Stimulated activated CD4-positive, alpha-beta T cell treated with anti-CD3 and anti-CD28 coated beads, Interleukin-2, amount 100 ng/mL, for 48 hours (primary cell): ENCODE measurements around the gene GLMN.
"Not testable (repeated sequence)": the region's sequence is repeated elsewhere in the genome, so short reads cannot be mapped to it uniquely, and the experiment has no call there.

Source experiments
- DNase-seq, 2 donors: peaks; one replicate each; pipeline ENCODE4 v3.0.0-alpha.2; 2020

Gene GLMN

DNA sequence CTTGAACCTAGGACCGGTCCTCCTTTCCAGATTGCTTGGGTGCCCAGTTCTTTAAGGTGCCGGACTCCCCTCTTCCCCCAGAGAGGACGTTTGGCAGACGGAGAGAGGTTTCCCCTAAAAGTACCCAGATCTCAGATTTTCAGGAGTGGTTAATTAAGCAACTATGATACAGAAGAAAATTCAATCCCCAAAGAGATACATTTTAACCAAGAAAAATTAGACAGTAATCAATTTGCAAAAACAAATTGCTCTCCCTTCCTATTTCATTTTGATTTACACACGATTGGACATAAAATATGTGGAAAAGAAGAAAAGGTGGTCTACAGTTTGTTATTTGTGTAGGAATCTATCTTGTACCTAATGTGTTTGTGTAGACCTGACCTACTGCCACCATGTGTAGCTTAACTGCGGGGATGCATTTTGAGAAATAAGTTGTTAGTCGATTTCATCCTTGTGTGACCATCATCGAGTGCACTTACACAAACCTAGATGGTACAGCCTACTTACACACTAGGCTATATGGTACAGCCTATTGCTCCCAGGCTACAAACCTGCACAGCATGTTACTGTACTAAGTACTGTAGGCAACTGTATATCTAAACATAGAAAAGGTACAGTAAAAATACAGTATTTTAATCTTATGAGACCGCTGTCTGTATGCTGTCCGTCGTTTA lies 827 bp upstream of the GLMN start:
- no peak for DNase-seq

DNA sequence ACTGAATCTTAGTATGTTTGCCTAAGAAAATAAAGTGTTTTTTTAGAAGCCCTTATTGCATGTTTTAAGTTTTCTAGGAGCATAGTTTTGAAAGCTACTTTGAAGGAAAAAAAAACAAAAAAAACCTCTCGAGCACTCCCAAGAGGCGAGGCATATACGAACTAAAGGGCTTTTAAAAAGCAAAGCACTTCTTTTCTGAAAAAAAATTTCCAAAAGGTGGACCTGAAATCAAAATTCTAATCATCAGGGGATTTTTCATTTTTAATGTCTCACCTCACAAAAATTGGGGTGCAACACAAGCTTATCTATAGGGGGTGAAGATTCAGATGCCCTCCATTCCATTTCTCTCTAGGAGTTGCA lies 594 bp downstream of the GLMN start:
- DNase-seq: no peak

DNA sequence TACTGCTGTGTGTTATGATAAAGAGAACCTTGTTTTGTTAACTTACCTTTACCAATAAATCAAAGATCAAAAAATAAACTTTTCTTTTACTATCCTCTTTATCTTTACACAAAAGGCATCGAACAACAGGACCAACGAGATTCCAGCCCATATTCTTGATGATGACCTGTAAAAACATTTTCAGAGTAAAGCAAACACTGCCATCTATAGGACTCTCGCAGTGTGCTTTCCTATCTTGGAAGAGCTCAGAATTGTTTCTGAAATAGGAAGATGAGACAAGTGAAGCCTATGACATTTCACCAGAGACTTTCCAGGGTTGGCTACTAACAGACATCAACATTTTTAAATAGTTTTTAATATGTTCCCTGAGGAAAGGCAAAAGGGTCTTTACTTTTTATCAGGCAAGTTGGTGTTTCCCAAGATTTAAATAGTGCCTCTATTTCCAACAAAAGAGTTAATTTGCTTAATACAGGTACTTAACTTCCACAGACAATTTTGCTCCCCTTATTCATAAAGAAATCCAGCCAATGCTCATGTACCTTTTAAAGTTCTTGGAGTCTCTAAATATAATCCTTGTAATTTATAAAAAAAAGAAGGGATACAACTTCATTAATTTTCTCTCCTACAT lies 7.3 kb downstream of the GLMN start:
- no peak for DNase-seq

DNA sequence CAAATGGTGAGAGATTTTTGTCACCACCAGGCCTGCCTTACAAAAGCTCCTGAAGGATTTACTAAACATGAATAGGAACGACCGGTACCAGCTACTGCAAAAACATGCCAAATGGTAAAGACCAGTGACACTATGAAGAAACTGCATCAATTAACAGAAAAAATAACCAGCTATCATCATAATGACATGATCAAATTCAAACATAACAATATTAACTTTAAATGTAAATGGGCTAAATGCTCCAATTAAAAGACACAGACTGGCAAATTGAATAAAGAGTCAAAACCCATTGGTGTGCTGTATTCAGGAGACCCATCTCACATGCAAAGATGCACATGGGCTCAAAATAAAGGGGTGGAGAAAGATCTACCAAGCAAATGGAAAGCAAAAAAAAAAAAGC lies 17.4 kb downstream of the GLMN start:
- not testable (repeated sequence) for DNase-seq

DNA sequence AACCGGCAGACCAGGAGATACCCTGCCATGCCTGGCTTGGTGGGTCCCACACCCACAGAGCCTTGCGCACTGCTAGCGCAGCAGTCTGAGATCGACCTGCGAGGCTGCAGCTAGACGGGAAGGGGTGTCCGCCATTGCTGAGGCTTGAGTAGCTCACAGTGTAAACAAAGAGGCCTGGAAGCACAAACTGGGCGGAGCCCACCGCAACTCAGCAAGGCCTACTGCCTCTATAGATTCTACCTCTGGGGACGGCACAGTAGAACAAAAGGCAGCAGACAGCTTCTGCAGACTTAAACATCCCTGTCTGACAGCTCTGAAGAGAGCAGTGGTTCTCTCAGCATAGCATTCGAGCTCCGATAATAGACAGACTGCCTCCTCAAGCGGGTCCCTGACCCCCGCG lies 19.0 kb downstream of the GLMN start:
- DNase-seq: not testable (repeated sequence)

DNA sequence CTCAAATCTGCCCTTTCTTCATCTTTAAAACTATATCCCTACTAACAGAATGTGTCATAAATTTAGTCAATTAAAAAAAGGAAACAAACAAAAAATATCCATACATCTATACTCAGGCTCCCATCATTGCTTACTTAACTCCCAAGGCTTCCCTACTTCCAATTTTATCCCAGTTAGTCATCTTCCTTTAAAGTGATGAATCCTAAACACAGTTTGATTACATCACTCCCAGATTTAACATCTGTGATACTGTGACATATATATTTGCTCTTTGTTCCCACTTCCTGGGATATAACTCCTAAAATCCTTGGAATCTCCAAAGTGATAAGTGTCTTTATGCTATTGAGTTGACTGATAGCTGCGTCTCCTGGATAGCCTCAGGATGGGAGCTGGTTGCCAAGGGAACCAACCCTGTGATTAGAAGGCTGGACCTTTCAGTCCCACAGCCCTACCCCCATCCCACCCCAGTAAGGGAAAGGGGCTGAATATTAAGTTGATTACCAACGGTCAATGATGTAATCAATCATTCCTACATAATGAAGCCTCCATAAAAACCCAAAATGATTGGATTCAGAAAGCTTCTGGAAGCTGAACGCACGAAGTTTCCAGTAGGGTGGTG lies 21.6 kb downstream of the GLMN start:
- DNase-seq: no peak

DNA sequence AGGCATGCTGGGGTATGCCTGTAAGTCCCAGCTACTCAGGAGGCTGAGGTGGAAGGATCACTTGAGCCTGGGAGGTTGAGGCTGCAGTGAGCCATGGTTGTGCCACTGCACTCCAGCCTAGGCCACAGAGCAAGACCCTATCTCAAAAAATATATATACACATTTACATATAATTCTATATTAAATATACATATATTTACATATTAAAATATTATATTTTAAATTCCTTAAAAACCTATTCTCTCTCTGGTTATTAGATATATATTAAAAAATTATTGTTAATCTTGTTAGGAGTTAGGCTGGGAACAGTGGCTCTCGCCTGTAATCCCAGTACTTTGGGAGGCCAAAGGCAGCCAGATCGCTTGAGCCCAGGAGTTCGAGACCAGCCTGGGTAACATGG lies 22.7 kb downstream of the GLMN start:
- DNase-seq: no peak

DNA sequence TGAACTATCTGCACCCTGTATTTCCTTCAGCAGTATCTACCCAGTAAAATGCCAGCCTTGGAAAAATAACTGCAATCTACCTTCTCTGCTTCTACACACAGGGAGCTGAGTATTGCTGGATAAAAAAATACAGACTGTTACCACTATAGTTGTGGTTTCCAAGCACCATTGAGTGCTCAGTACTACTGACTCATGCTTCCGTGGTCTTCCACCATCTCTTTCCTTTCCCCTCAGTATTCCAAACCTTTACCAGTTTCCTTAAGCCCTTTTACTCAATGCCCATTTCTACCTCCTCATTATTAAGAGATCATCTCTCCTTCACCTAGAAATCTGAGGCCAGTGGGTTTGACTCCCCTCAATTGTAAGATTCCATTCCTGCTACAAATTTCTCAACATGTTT lies 23.8 kb downstream of the GLMN start:
- DNase-seq: no peak

DNA sequence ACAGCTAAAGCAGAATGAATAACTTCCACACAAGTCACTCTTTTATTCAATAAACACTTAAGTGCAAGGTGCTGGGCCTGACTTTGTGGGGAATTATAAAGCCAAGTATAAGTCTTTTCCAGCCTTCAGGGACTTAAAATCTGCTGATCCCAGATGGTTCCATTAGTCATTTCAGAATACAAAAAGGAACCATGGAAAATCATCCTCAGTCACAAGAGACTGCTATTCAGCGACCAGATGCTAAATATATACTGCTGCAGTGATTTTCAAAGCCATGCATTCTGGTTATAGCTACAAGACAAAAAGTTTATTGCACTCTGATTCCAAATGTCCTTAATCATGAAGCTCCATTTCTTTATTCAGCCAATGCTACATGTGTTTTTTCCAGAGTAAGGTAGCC lies 25.7 kb downstream of the GLMN start:
- no peak for DNase-seq

DNA sequence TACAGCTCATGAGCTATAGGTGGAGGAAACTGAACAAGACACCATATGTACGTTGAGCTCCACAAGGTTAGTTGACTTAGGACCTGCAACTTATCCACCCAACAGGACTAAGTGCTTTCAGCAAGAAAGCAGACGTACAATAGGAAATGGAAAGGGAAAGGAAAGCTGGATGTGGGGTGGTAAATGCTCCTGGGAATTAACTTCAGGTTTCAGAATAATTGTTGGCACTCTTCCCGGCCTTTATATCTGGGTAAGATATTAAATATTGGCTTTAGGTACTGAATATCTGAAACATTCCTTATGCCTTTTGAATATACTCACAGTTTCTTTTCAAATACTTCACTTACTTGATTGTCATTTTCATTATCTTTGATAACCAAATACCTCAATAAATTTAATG lies 36.3 kb downstream of the GLMN start:
- no peak for DNase-seq

DNA sequence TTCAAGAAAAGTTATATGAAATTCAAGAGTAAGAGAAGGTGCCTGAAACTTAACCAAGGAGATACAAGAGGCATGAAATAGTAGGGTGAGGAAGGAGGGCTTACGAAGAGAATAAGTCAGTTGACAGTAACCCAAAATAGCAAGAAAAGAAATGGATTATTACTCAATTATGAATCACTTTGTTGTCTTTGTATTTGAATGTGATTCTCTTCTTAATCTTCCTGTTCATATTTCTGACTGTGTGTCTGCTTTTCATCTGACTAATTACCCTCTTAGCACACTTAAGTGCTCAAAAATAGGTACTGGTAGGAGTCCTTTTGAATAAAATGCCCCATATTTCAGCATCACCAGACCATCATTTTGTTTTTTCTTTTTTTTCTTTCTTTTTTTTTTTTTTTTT lies 39.4 kb downstream of the GLMN start:
- DNase-seq: no peak

DNA sequence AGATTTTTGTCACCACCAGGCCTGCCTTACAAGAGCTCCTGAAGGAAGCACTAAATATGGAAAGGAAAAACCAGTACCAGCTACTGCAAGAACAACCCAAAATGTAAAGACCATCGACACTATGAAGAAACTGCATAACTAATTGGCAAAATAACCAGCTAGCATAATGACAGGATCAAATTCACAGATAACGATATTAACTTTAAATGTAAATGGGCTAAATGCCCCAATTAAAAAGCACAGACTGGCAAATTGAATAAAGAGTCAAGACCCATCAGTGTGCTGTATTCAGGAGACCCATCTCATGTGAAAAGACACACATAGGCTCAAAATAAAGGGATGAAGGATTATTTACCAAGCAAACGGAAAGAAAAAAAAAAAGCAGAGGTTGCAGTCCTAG lies 44.1 kb downstream of the GLMN start:
- not testable (repeated sequence) for DNase-seq

DNA sequence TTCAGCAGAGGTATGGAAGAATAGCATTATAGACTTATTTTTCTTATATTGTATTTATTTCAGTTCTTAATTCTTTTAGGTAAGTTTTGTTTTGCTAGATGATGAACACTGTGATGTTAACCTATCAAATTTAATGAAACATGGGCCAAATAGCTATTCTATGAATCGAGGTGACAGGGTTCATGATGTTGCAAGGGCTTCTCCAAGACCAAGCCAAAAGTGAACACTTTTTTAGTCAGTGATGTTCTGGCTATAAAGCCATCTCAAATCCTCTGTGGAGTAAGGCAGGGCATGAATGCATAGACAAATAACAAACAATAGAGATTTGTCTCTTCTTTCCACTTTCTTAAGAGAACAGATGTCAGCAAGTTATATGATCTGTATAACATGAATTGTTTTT lies 54.4 kb downstream of the GLMN start:
- no peak for DNase-seq

DNA sequence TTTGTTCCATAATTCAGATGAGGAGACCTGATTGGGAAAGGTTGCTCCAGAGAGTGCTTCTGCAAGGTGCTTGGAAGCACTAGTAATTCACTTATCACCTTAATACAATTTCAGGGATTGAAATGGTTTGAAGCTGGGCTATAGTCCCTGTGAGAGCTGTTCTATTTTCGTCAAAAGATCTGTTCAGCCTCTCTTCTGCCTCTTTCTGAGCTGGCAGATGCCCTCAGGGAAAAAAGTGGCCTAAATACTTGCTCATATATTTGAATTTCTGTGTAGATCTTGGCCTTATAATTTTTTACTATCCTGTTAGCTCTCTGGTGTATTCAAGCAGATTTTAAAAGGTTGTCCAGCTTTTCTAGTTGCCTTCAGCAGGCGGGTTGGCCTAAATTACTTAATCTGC lies 58.8 kb downstream of the GLMN start:
- DNase-seq: no peak

DNA sequence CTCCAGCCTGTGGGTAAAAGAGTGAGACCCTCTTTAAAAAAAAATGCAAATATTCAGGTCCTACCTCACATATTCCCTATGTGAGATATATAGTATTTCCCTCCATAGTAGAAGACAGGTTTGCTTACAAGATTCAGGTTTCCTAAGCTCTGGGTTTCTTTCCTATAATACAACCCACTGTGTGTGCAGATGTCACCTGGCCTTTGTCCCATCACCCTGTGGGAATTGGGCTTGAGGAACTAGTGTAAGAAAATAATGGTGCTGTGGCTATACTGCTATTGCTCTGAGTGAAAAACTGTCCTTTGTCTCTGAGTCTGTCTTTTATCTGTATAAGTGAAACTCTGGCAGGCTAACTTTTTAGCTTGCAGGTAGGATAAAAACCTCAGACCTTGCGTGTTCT lies 68.1 kb downstream of the GLMN start:
- no peak for DNase-seq

DNA sequence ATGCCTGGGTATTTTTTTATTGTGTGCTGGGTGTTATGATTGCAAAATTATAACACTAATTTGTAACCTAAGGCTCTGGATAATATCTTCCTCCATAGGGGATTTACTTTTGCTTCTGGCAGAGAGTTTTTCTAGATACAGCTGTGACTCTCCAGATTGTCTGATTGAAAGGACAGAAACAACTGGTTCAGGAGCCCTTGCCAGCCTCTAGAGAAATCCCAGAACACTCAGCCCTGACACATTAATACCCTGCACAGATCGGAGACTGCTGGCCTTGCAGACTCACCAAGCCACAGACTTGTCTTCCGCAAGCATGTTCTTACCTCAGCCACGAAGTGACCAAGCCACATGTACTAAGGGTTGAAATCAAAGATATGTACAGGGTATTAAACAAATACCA lies 70.4 kb downstream of the GLMN start:
- DNase-seq: no peak

DNA sequence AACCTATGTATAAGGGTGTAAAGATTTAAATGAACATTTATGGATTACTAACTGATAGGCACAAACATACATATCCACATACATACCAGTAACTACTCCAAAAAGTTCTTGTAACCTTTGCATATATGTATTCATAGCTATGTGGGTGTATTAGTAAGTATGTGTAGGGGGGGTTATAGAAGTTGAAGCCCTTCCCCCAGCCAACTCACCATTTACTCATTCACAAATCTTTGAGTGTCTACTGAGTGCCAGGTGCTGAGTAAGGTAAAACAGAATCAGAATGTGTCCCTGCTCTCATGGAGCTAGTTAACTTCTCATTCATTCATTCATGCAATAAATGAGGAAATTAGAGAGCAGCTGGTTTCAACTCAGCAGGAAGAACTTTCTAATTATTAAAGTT lies 79.8 kb downstream of the GLMN start:
- no peak for DNase-seq

DNA sequence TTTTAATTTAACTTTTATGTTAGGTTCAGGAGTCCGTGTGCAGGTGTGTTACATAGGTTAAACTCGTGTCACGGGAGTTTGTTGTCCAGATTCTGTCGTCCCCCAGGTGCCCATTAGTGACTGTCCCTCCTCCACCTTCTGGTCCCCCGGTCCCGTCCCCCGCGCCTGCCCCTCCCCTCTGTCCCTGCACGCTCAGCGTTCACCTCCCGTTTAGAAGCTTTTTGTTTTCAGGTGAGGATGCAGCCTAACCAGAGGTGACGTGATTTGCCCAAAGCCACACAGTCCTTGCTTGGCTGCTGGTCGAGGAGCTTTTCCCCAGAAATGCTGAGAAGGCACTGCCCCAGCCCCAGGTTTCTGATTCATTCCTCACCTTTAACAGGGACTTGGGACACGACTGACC lies 80.2 kb downstream of the GLMN start:
- no peak for DNase-seq

DNA sequence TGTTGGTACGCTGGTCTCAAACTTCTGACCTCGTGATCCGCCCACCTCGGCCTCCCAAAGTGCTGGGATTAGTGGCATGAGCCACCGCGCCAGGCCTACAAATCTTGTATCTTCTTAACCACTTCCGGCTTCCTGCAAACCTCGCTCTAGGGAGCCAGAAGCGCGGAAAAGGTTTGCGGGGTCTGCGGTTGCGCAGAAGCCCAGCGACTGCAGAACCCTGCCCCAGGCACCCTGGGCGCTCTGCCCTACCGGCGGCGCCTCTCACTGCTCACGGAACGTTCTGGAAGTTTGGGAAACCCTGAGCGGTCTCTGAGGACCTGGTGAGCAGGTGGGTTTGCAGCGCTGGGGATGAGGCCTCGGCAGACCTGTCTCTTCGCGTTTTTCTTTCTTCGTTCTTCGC lies 81.1 kb downstream of the GLMN start, which contains the start of gene C1orf146:
Gene C1orf146 (plus strand): TSS at position 195 of the 400 bp plus-strand sequence. CDS start 13,506 bp downstream, outside the sequence.
- no peak for DNase-seq

DNA sequence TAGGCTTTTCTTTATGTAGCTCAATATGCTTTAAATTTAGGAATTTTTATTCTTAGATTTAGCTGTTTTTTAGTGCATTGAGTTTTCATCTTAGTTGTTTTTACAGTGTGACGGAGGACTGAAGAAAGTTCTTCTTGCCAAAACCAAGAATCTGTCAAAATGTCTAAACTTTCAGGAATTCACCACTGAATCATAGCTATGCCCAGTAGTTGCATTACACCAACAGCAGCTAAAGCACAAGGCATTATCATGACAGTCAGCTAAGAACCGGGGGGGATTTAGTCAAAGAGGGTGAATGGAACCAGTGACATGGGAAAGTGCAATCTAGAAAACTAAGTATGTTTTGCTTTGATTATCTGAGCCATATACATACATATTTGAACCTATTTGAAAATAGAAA lies 87.6 kb downstream of the GLMN start:
- no peak for DNase-seq

DNA sequence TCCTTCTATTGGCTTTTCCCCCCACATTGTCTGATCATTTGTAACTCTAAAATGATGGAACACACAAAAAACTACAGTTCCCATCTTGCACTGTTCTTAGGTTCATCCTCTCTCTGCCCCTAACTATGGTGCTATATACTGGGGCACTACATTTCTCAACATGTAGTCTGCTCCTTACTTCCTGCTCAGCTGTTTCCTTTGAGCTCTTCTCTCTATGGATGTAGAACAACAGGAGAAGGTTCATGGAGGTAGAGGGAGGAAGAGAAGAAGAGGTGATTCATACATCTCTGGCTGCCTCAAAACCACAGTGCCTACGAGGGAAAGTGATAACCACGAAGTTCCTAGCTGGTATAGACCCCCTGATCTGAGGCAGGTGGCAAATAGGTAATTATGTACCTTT lies 88.1 kb downstream of the GLMN start:
- DNase-seq: no peak

DNA sequence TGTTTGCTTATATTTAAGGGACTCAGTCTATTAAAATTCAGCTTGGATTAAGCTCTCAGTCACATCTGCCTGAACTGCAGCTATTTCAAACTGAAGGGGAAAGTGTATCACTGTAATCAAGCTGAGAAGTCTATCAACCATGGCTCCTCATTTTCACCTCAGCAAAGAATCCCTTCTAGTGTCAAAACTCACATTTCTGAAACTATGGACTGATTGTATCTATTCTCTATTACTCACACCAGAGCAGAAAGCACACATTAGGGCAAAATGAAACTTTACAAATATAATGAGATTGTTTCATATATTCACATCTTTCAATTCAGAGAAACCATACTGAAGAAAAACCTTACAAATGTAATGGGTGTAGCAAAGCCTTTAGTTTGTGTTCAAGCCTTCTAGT lies 95.7 kb downstream of the GLMN start:
- DNase-seq: no peak

DNA sequence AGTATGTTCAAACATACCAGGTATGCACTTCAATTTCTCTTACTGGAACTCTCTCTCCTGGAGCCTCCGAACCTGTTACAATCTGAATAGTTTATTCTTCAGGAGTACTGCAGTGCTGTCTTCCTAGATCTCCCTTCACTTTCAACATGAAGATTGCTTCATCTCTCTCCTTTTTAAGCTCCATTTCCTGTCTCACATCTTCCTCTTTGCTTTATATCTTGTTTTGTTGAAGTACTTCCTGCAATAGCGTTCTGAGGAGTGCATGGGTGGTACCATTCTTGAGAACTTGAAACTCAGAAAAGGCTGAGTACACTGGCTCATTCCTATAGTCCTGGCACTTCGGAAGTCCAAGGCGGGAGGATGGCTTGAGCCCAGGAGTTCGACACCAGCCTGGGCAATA lies 96.8 kb downstream of the GLMN start:
- DNase-seq: no peak
